Measurements from ENCODE around the gene TMEM184A. TPM values are rescaled to one million over a fixed set of nuclear protein-coding genes. Genes with fewer than 3 reads are reported as not detected.

TMEM184A gene
- total and polyA plus RNA-seq, 10 of the 15 experiments (the other 5 are each of a cell fraction or from before 2014, with no cell fraction given): 0.04 to 0.15 TPM; not detected in 8

DNA sequence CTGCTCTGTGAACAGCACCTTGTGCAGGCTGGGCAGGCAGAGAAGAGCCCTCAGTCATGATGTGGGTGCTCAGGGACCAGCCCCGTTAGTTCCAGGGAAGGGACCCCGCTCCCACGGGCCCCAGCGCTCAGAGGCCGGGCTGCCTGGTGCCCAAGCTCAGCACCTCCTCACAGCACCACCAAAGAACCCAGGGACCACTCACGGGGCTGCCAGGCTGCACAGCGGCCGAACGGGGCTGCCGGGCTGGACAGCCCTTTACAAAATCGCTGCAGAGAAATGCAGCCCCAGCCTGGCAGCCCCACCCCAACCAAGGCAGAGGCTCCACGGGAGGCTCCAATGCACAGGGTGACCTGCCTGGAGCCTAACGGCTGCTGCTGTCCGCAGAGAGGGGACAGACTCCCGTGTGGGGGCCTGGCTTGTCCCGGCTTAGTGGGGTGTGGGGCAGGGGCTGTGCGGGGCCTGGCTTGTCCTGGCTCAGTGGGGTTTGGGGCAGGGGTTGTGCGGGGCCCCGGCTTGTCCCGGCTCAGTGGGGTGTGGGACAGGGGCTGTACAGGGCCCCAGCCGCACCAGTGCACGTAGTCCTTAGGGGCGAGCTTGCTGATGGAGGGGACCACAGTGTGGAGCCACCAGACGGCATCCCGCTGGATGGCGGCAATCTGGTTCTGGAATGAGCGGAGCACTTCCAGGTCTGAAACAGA lies 61.0 kb downstream of the TMEM184A start:
- in situ Hi-C loops (cut with MboI): no loop called here
- no peaks in the 10 kb centered on the region for H3K79me2 ChIP-seq (ENCODE audit: control insufficient read depth, insufficient read depth, low read length)
- no peak for FAIRE-seq
- H3K27me3 ChIP-seq (replicated peaks in 1 of 2; ENCODE audit: control insufficient read depth in 2 of 2, insufficient read depth in 2 of 2, low read length in 1 of 2): no peaks in the 10 kb centered on the region
- no peak overlapping the region for H3K9ac ChIP-seq (ENCODE audit: control insufficient read depth, insufficient read depth, low read length)
- 95% methylated on average over 22 of the region's 27 CpGs for WGBS (ENCODE audit: insufficient coverage, insufficient replicate concordance, low lambda C conversion rate, missing lambda C conversion rate)
- ChIA-PET SMC1A (ENCODE audit: uncharacterized antibody, unreplicated experiment) (no interaction called here), CTCF (no interaction called here), RAD21 (ENCODE audit: unreplicated experiment) (no interaction called here), POLR2A (no interaction called here)
- intact Hi-C loops (cut with micrococcal nuclease; ENCODE audit: unreplicated experiment): no loop called here
- H3K9me3 ChIP-seq (replicated peaks; ENCODE audit: control insufficient read depth, insufficient read depth, low read length): no peaks in the 10 kb centered on the region
- no TSS peak for BruUV-seq (replicated peaks)
- DNase-seq (ENCODE audit: low read depth, low spot score): no peak
- no peak overlapping the region for H2AFZ ChIP-seq (ENCODE audit: control insufficient read depth, low read depth, low read length)
- H3K4me1 ChIP-seq (ENCODE audit: control insufficient read depth, insufficient read depth, low read length): no peaks in the 10 kb centered on the region
- no peaks in the 10 kb centered on the region for H4K20me1 ChIP-seq (ENCODE audit: control insufficient read depth, insufficient read depth)
- H3K27ac ChIP-seq (ENCODE audit: control insufficient read depth, insufficient read depth): no peak overlapping the region
- H3K4me2 ChIP-seq (ENCODE audit: control insufficient read depth, insufficient read depth): no peak overlapping the region
- no peak for ATAC-seq
- peaks cover 5 to 22% of the 10 kb centered on the region in 2 experiments; a peak in 3 of 4 replicates for H3K36me3 ChIP-seq (ENCODE audit: control insufficient read depth in 2 of 2, insufficient read depth in 2 of 2, low read length in 1 of 2)
- H3K4me3 ChIP-seq: no peak overlapping the region
- TF ChIP-seq RFX5 (IDR thresholded peaks at IDR 0.05; ENCODE audit: low read depth, low read length) (no peak), SUZ12 (IDR thresholded peaks at IDR 0.05; ENCODE audit: unreplicated experiment) (no peak), TAF1 (IDR thresholded peaks at IDR 0.05; ENCODE audit: borderline replicate concordance, low read depth, low read length) (no peak), FOXK2 (IDR thresholded peaks at IDR 0.05) (no peak), CHD4 (IDR thresholded peaks at IDR 0.05) (no peak), ZNF24 (IDR thresholded peaks at IDR 0.05) (no peak), DPF2 (IDR thresholded peaks at IDR 0.05) (no peak), POU2F2 (IDR thresholded peaks at IDR 0.05; ENCODE audit: borderline replicate concordance, low read depth, low read length) (no peak), ZNF622 (IDR thresholded peaks at IDR 0.05) (no peak), FOXM1 (IDR thresholded peaks at IDR 0.05; ENCODE audit: low read depth, low read length) (no peak), HDGF (IDR thresholded peaks at IDR 0.05) (no peak), BACH1 (IDR thresholded peaks at IDR 0.05; ENCODE audit: borderline replicate concordance) (no peak), NBN (IDR thresholded peaks at IDR 0.05) (no peak), CHD2 (IDR thresholded peaks at IDR 0.05; ENCODE audit: borderline replicate concordance, low read depth, low read length) (no peak)
- TF ChIP-seq, protein P1, sequence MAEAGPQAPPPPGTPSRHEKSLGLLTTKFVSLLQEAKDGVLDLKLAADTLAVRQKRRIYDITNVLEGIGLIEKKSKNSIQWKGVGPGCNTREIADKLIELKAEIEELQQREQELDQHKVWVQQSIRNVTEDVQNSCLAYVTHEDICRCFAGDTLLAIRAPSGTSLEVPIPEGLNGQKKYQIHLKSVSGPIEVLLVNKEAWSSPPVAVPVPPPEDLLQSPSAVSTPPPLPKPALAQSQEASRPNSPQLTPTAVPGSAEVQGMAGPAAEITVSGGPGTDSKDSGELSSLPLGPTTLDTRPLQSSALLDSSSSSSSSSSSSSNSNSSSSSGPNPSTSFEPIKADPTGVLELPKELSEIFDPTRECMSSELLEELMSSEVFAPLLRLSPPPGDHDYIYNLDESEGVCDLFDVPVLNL (IDR thresholded peaks at IDR 0.05; ENCODE audit: low read depth, low read length): no peak
- TF ChIP-seq, protein P2, sequence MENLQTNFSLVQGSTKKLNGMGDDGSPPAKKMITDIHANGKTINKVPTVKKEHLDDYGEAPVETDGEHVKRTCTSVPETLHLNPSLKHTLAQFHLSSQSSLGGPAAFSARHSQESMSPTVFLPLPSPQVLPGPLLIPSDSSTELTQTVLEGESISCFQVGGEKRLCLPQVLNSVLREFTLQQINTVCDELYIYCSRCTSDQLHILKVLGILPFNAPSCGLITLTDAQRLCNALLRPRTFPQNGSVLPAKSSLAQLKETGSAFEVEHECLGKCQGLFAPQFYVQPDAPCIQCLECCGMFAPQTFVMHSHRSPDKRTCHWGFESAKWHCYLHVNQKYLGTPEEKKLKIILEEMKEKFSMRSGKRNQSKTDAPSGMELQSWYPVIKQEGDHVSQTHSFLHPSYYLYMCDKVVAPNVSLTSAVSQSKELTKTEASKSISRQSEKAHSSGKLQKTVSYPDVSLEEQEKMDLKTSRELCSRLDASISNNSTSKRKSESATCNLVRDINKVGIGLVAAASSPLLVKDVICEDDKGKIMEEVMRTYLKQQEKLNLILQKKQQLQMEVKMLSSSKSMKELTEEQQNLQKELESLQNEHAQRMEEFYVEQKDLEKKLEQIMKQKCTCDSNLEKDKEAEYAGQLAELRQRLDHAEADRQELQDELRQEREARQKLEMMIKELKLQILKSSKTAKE (IDR thresholded peaks at IDR 0.05; ENCODE audit: low read depth, poor library complexity, severe bottlenecking): no peak
- TF ChIP-seq, protein P3, sequence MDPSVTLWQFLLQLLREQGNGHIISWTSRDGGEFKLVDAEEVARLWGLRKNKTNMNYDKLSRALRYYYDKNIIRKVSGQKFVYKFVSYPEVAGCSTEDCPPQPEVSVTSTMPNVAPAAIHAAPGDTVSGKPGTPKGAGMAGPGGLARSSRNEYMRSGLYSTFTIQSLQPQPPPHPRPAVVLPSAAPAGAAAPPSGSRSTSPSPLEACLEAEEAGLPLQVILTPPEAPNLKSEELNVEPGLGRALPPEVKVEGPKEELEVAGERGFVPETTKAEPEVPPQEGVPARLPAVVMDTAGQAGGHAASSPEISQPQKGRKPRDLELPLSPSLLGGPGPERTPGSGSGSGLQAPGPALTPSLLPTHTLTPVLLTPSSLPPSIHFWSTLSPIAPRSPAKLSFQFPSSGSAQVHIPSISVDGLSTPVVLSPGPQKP (IDR thresholded peaks at IDR 0.05; ENCODE audit: low read depth, low read length): no peak
- TF ChIP-seq, protein P4, sequence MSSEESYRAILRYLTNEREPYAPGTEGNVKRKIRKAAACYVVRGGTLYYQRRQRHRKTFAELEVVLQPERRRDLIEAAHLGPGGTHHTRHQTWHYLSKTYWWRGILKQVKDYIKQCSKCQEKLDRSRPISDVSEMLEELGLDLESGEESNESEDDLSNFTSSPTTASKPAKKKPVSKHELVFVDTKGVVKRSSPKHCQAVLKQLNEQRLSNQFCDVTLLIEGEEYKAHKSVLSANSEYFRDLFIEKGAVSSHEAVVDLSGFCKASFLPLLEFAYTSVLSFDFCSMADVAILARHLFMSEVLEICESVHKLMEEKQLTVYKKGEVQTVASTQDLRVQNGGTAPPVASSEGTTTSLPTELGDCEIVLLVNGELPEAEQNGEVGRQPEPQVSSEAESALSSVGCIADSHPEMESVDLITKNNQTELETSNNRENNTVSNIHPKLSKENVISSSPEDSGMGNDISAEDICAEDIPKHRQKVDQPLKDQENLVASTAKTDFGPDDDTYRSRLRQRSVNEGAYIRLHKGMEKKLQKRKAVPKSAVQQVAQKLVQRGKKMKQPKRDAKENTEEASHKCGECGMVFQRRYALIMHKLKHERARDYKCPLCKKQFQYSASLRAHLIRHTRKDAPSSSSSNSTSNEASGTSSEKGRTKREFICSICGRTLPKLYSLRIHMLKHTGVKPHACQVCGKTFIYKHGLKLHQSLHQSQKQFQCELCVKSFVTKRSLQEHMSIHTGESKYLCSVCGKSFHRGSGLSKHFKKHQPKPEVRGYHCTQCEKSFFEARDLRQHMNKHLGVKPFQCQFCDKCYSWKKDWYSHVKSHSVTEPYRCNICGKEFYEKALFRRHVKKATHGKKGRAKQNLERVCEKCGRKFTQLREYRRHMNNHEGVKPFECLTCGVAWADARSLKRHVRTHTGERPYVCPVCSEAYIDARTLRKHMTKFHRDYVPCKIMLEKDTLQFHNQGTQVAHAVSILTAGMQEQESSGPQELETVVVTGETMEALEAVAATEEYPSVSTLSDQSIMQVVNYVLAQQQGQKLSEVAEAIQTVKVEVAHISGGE (CRISPR knock-in tag; IDR thresholded peaks at IDR 0.05): no peak

Measured in GM12878 (cell line).